Upper lobe of left lung (tissue), 6 donors: ENCODE measurements around the gene F11R. TPM values are rescaled to one million over a fixed set of nuclear protein-coding genes. Genes with fewer than 3 reads are reported as not detected.
"Not testable (repeated sequence)": the region's sequence is repeated elsewhere in the genome, so short reads cannot be mapped to it uniquely, and the experiment has no call there.

ENCODE experiments used
- ATAC-seq, 2 donors: fragments of 200-7000 bp; cut with Tn5 transposase; one replicate each; pipeline ENCODE4 v1.9.1; 2022; ENCODE audit warnings: mild to moderate bottlenecking in 2 of 2, moderate library complexity in 2 of 2; ENCODE audit not compliant: low FRiP score in 2 of 2
- DNase-seq, 2 donors: peaks; one replicate each; pipeline ENCODE4 v3.0.0-alpha.2; 2019 to 2020
- H3K27ac ChIP-seq, 4 donors: fragments of 200-600 bp; sonication (generic); one replicate each; pipeline ENCODE4 v1.5.1; 2016 to 2019
- H3K27me3 ChIP-seq, 4 donors: fragments of 200-600 bp; sonication (generic); one replicate each; pipeline ENCODE4 v1.5.1; 2017 to 2019
- H3K36me3 ChIP-seq, 4 donors: fragments of 200-600 bp; sonication (generic); one replicate each; pipeline ENCODE4 v1.5.1; 2016 to 2019
- H3K4me1 ChIP-seq, 4 donors: fragments of 200-600 bp; sonication (generic); one replicate each; pipeline ENCODE4 v1.5.1; 2018 to 2019
- H3K4me3 ChIP-seq, 4 donors: fragments of 200-600 bp; sonication (generic); one replicate each; pipeline ENCODE4 v1.5.1; 2017 to 2019; ENCODE audit warnings: mild to moderate bottlenecking in 2 of 4, moderate library complexity in 1 of 4
- H3K9me3 ChIP-seq, 4 donors: fragments of 200-600 bp; sonication (generic); one replicate each; pipeline ENCODE4 v1.5.1; 2018 to 2019
- CTCF ChIP-seq, 6 experiments: fragments of 450-650 bp in 4 of 6; fragments of 200-600 bp in 2 of 6; sonication (generic) in 2 of 6; IDR thresholded peaks; one replicate each; pipeline ENCODE4 v1.5.1; 2016 to 2019; ENCODE audit warnings: antibody characterized with exemption in 6 of 6
- EP300 ChIP-seq, 4 donors: sonication (generic); formaldehyde crosslinking; IDR thresholded peaks; one replicate each; pipeline ENCODE4 v1.5.1; 2017; ENCODE audit warnings: antibody characterized with exemption in 4 of 4, control low read depth in 2 of 4
- POLR2A ChIP-seq, 4 donors: fragments of 450-650 bp; IDR thresholded peaks; one replicate each; pipeline ENCODE4 v1.5.1; 2016 to 2017; ENCODE audit warnings: antibody characterized with exemption in 4 of 4, mild to moderate bottlenecking in 2 of 4
- POLR2AphosphoS5 ChIP-seq, 2 donors: sonication (generic); formaldehyde crosslinking; IDR thresholded peaks; one replicate each; pipeline ENCODE4 v1.5.1; 2017; ENCODE audit warnings: antibody characterized with exemption in 2 of 2
- WGBS, 2 donors: methylation state at CpG; one replicate each; pipeline ENCODE4 v1.1.5; 2017 to 2018; 5-methylcytosine and 5-hydroxymethylcytosine counted together
- total RNA-seq, 6 donors: library from RNA; depleted of rRNA in 4 of 6; stranded (reverse); fragments of >200 nt in 4 of 6; gene quantifications; one replicate each; pipeline versions ENCODE4 v1.1.0 to v1.2.1, GENCODE V29; 2016 to 2021
- donor health status: DM: no; HTN: no; CAD: no; lungs with moderate emphysema.
- donor health status: DM: no; HTN: yes; CAD: no; lungs with severe emphysema.

F11R gene
- total RNA-seq = 100 to 1,000 TPM in 5 of 6 donors, 10 to 100 TPM in 1; 99.0 to 209 (median 172) TPM

GRCh38 chr1:161020509-161021164 lies at the start of gene F11R:
Gene F11R, minus strand, starts transcription at chr1:161021152. Its CDS starts 79 bp downstream, at chr1:161021073.
- peak within 1 kb of the TSS; percentile 59 to 79 (median 68) for H3K4me3 ChIP-seq
- H3K4me1 ChIP-seq = peaks cover 27 to 47% (median 39%) of the 10 kb centered on the region in 4 donors
- H3K36me3 ChIP-seq = no peaks in the 10 kb centered on the region
- DNase-seq = peak; percentile 83 to 86
- H3K27ac ChIP-seq = peak within 1 kb of the TSS; percentile 91 to 96 (median 93)
- peak; percentile 63 to 73 for TF ChIP-seq POLR2AphosphoS5 (IDR thresholded peaks at IDR 0.05)
- peak in 1 of 4 donors; percentile 15 for TF ChIP-seq EP300 (IDR thresholded peaks at IDR 0.05)
- TF ChIP-seq POLR2A (IDR thresholded peaks at IDR 0.05) = peak in 3 of 4 donors; percentile 47 to 88 (median 60)
- peak; percentile 5 to 85 (median 60) for TF ChIP-seq CTCF (IDR thresholded peaks at IDR 0.05)
- H3K9me3 ChIP-seq = no peaks in the 10 kb centered on the region
- peak; percentile 66 to 85 for ATAC-seq
- H3K27me3 ChIP-seq = no peaks in the 10 kb centered on the region
- WGBS, 2 donors = 1% methylated on average over 34 to 36 of the region's 36 CpGs

GRCh38 chr1:161069731-161070270 lies 48.8 kb upstream of the F11R start, which contains the start of gene ARHGAP30:
Gene ARHGAP30, minus strand, starts transcription at chr1:161069891. Its CDS starts 267 bp downstream, at chr1:161069624.
- no peaks in the 10 kb centered on the region for H3K36me3 ChIP-seq
- peak within 1 kb of the TSS; percentile 35 to 58 (median 46) for H3K4me3 ChIP-seq
- H3K9me3 ChIP-seq = no peaks in the 10 kb centered on the region
- H3K4me1 ChIP-seq = peaks cover 0 to 14% (median 6%) of the 10 kb centered on the region in 4 donors
- ATAC-seq = peak; percentile 76 to 86
- H3K27ac ChIP-seq = peak within 1 kb of the TSS; percentile 82 to 93 (median 88)
- peak; percentile 82 to 90 for DNase-seq
- no peaks in the 10 kb centered on the region for H3K27me3 ChIP-seq
- TF ChIP-seq POLR2AphosphoS5 (IDR thresholded peaks at IDR 0.05) = peak; percentile 74 to 79
- peak in 1 of 4 donors; percentile 74 for TF ChIP-seq POLR2A (IDR thresholded peaks at IDR 0.05)
- no peak for TF ChIP-seq CTCF (IDR thresholded peaks at IDR 0.05)
- WGBS, 2 donors = 54 to 64% methylated on average over 3 to 8 of the region's 9 CpGs

GRCh38 chr1:161069241-161069640 lies 48.3 kb upstream of the F11R start:
- peak overlapping the region; percentile 35 to 58 (median 46) for H3K4me3 ChIP-seq
- H3K36me3 ChIP-seq = no peaks in the 10 kb centered on the region
- H3K9me3 ChIP-seq = no peaks in the 10 kb centered on the region
- H3K4me1 ChIP-seq = peaks cover 0 to 14% (median 6%) of the 10 kb centered on the region in 4 donors
- no peak for TF ChIP-seq EP300 (IDR thresholded peaks at IDR 0.05)
- H3K27ac ChIP-seq = peak overlapping the region; percentile 82 to 93 (median 88)
- DNase-seq (no peak), ATAC-seq (no peak)
- 47 to 56% methylated on average over 5 to 7 of the region's 9 CpGs for WGBS, 2 donors
- no peaks in the 10 kb centered on the region for H3K27me3 ChIP-seq

GRCh38 chr1:161068306-161069234 lies 47.6 kb upstream of the F11R start:
- ATAC-seq = peak; percentile 86 to 88

GRCh38 chr1:161066694-161067093 lies 45.7 kb upstream of the F11R start:
- DNase-seq = no peak
- no peaks in the 10 kb centered on the region for H3K9me3 ChIP-seq
- H3K27me3 ChIP-seq = no peaks in the 10 kb centered on the region
- H3K36me3 ChIP-seq = no peaks in the 10 kb centered on the region
- TF ChIP-seq POLR2AphosphoS5 (IDR thresholded peaks at IDR 0.05) = no peak
- H3K27ac ChIP-seq = peak overlapping the region in 1 of 4 donors; percentile 93
- peaks cover 0 to 14% (median 6%) of the 10 kb centered on the region in 4 donors for H3K4me1 ChIP-seq
- peak overlapping the region in 1 of 4 donors; percentile 58 for H3K4me3 ChIP-seq
- ATAC-seq = no peak
- 72 to 77% methylated on average over 3 of the region's 3 CpGs for WGBS, 2 donors

More at GRCh38 chr1:161068306-161069234, 47.6 kb upstream of the F11R start:
- DNase-seq = peak in 1 of 2 donors; percentile 85
- Histone ChIP-seq H3K4me3 (peak overlapping the region; percentile 35 to 58 (median 46)), H3K4me1 (peaks cover 0 to 14% (median 6%) of the 10 kb centered on the region in 4 donors), H3K27me3 (no peaks in the 10 kb centered on the region), H3K9me3 (no peaks in the 10 kb centered on the region), H3K36me3 (no peaks in the 10 kb centered on the region), H3K27ac (peak overlapping the region; percentile 82 to 93 (median 88))
- TF ChIP-seq POLR2AphosphoS5 (IDR thresholded peaks at IDR 0.05) = peak; percentile 51 to 60
- no peak for TF ChIP-seq POLR2A (IDR thresholded peaks at IDR 0.05)
- no peak for TF ChIP-seq EP300 (IDR thresholded peaks at IDR 0.05)
- WGBS, 2 donors = 43 to 55% methylated on average over 10 of the region's 10 CpGs

- 89 to 94% methylated on average over 7 of the region's 7 CpGs for WGBS, 2 donors
- not testable (repeated sequence) for H3K36me3 ChIP-seq, ATAC-seq, DNase-seq, H3K27me3 ChIP-seq, H3K27ac ChIP-seq, H3K4me3 ChIP-seq, H3K9me3 ChIP-seq
- peaks cover 0 to 14% (median 6%) of the 10 kb centered on the region in 4 donors for H3K4me1 ChIP-seq
Measured at GRCh38 chr1:161065681-161066080, 44.7 kb upstream of the F11R start.

- not testable (repeated sequence) for H3K4me3 ChIP-seq, DNase-seq, H3K27ac ChIP-seq, H3K9me3 ChIP-seq, H3K4me1 ChIP-seq, ATAC-seq, H3K27me3 ChIP-seq, H3K36me3 ChIP-seq
- 62 to 75% methylated on average over 6 of the region's 6 CpGs for WGBS, 2 donors
Measured at GRCh38 chr1:161063936-161064335, 43.0 kb upstream of the F11R start.
